Activated CD4-positive, alpha-beta memory T cell treated with anti-CD3 and anti-CD28 coated beads, Interleukin-2, amount 10 ng/mL, durations not matched to agents 7 days and 5 days (primary cell): ENCODE data around the gene NAPB. TPM values are rescaled to one million over a fixed set of nuclear protein-coding genes. Genes with fewer than 3 reads are reported as not detected.

Experiments
- CTCF ChIA-PET: fragments of 350-600 bp; sonication (Branson Sonifier 250); formaldehyde crosslinking; loops from one replicate; lab custom pipeline; 2021; ENCODE audit warnings: antibody characterized with exemption, inconsistent platforms; lab: Charles Lee
- POLR2A ChIA-PET: fragments of 350-600 bp; sonication (Branson Sonifier 250); formaldehyde crosslinking; loops from one replicate; lab custom pipeline; 2021; ENCODE audit warnings: antibody characterized with exemption; lab: Charles Lee
- DNase-seq: peaks from one replicate; pipeline ENCODE4 v3.0.0-alpha.2; 2020
- H3K27ac Mint-ChIP-seq: one replicate; pipeline ENCODE4 v1.8.0; 2021; ENCODE audit warnings: mild to moderate bottlenecking, mixed read lengths
- H3K27me3 Mint-ChIP-seq: one replicate; pipeline ENCODE4 v1.8.0; 2021; ENCODE audit warnings: mixed read lengths
- H3K36me3 Mint-ChIP-seq: one replicate; pipeline ENCODE4 v1.8.0; 2021; ENCODE audit warnings: low read depth, mixed read lengths
- H3K4me1 Mint-ChIP-seq: one replicate; pipeline ENCODE4 v1.8.0; 2021; ENCODE audit warnings: mixed read lengths
- H3K4me3 Mint-ChIP-seq: one replicate; pipeline ENCODE4 v1.8.0; 2021; ENCODE audit warnings: mild to moderate bottlenecking, mixed read lengths
- H3K9me3 Mint-ChIP-seq: one replicate; pipeline ENCODE4 v1.8.0; 2021; ENCODE audit warnings: mixed read lengths
- total RNA-seq, 2 experiments: library from RNA; stranded (reverse); gene quantifications; one replicate each; pipeline ENCODE4 v1.2.3, GENCODE V29; 2021

NAPB gene
- total RNA-seq, 2 experiments from 2014 or later: 16.0 TPM

DNA sequence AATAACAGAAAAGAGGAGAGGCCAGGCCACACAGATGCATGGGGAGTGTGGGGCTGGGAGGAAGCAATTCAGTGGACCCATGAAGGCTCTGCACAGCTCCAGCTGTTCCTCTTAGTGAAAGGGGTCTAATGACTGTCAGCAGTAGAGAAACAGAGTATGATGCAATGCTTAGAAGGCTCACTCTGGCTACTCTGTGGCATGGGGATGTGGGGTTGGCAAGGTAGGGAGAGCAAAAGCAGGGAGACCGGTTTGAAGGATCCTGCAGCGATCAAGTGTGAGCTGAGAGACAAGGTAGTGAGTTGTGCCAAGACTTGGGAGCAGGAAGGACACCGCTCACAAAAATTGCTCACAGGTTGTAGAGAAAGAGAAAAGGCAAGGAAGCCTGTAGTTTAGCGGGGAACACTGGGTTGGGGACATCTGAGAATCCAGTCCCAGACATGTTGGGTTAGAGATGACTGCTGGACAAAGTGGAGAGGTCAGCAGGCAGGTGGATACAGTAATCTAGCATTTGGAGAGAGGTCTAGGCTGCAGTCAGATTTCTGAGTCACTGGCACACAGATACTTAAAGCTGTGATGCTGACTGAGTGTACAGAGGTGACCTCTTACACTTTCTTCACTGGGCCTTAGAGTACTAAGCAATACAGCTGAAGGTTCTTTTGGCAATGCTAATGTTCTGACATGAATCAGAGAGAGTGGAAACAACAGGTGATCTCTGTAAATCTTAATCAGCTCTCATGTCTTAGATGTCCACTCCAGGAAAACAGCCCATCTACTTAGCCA lies 27.1 kb downstream of the NAPB start:
- CTCF ChIA-PET: no interaction called here
- Mint-ChIP-seq H3K27ac (peak overlapping the region; percentile 23), H3K36me3 (peaks cover 59% of the 10 kb centered on the region), H3K27me3 (no peaks in the 10 kb centered on the region), H3K4me3 (no peak overlapping the region), H3K4me1 (peaks cover 20% of the 10 kb centered on the region), H3K9me3 (no peaks in the 10 kb centered on the region)
- POLR2A ChIA-PET: interaction anchor here (0.9 kb wide), 1 partner anchor 25 kb away, joined by 4 read pairs; no protein-coding TSS in a partner anchor
- no peak for DNase-seq

GRCh38 chr20:23391707-23392310 lies 29.5 kb downstream of the NAPB start:
- Mint-ChIP-seq H3K27me3 (no peaks in the 10 kb centered on the region), H3K4me1 (peaks cover 1% of the 10 kb centered on the region), H3K4me3 (no peak overlapping the region), H3K36me3 (peaks cover 65% of the 10 kb centered on the region), H3K9me3 (no peaks in the 10 kb centered on the region), H3K27ac (no peak overlapping the region)
- CTCF ChIA-PET: interaction anchor here (1.1 kb wide), 1 partner anchor 30 kb away, joined by 4 read pairs; the partner anchor contains the start of gene NAPB
- POLR2A ChIA-PET: interaction anchor here (1.1 to 1.2 kb wide), 2 partner anchors 30 to 41 kb away, joined by 3 read pairs; partner anchors contain the start of genes NAPB and NXT1
- no peak for DNase-seq

- peak overlapping the region; percentile 1 for H3K27ac Mint-ChIP-seq
- no peak overlapping the region for H3K4me3 Mint-ChIP-seq
- no peaks in the 10 kb centered on the region for H3K4me1 Mint-ChIP-seq
- POLR2A ChIA-PET: interaction anchor here (1.0 to 1.4 kb wide), 3 partner anchors 9 to 40 kb away, joined by 3 to 4 read pairs (median 3); partner anchors contain the start of gene NXT1
- DNase-seq: no peak
- no peaks in the 10 kb centered on the region for H3K9me3 Mint-ChIP-seq
- CTCF ChIA-PET: no interaction called here
- H3K27me3 Mint-ChIP-seq: no peaks in the 10 kb centered on the region
- peaks cover 72% of the 10 kb centered on the region for H3K36me3 Mint-ChIP-seq
These were observed 31.1 kb downstream of the NAPB start for GRCh38 chr20:23390091-23390774.

DNA sequence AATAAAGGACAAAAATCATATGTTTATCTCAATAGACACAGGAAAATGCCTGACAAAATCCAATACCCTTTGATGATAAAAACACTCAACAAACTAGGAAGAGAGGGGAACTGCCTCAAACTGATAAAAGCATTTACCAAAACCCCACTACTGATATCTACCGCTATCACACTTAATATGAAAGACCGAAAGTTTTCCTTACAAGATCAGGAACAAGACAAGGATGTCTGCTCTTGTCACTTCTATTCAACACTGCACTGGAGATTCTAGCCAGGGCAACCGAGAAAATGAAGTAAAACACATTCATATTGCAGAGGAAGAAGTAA lies 34.2 kb downstream of the NAPB start:
- CTCF ChIA-PET: no interaction called here
- no peaks in the 10 kb centered on the region for H3K9me3 Mint-ChIP-seq
- H3K27me3 Mint-ChIP-seq: no peaks in the 10 kb centered on the region
- peaks cover 3% of the 10 kb centered on the region for H3K4me1 Mint-ChIP-seq
- POLR2A ChIA-PET: no interaction called here
- H3K27ac Mint-ChIP-seq: no peak overlapping the region
- peaks cover 74% of the 10 kb centered on the region for H3K36me3 Mint-ChIP-seq
- no peak for DNase-seq
- H3K4me3 Mint-ChIP-seq: no peak overlapping the region

DNA sequence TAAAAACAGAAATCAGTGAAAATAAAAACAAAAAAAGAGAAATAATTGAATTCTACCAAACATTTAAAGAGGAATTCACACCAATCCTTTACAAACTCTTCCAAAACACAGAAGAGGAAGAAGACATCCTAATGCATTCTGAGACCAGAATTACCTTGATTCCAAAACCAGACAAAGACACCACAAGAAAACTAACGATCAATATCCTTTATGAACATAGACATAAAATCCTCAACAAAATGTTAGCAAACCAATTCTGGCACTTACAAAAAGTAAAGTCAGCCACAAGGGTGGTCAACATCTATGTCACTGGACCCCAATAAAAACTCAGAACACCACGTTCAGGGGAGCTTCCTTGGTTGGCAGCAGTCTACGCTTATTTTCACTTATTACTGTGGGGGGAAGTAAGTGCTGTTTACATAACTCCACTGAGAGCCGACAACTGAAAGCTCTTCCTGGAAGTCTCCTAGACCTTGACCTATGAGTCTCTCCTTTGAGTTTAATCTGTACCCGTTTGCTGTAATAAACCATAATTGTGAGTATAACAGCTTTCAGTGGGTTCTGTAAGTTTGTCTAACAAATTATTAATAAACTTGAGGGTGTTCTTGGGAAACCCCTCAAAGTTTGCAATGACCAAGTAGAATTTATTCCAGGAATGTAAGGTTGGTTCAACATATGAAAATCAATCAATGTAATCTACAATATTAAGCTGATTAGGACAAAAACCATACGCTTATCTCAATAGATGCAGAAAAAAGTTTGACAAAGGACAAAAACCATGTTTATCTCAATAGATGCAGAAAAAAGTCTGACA lies 34.8 kb downstream of the NAPB start:
- H3K9me3 Mint-ChIP-seq: no peaks in the 10 kb centered on the region
- no peak overlapping the region for H3K4me3 Mint-ChIP-seq
- H3K4me1 Mint-ChIP-seq: peaks cover 6% of the 10 kb centered on the region
- H3K27me3 Mint-ChIP-seq: no peaks in the 10 kb centered on the region
- ChIA-PET CTCF (no interaction called here), POLR2A (no interaction called here)
- H3K27ac Mint-ChIP-seq: no peak overlapping the region
- no peak for DNase-seq
- peaks cover 73% of the 10 kb centered on the region for H3K36me3 Mint-ChIP-seq

- DNase-seq: no peak
- H3K4me1 Mint-ChIP-seq: peaks cover 6% of the 10 kb centered on the region
- H3K4me3 Mint-ChIP-seq: no peak overlapping the region
- POLR2A ChIA-PET: interaction anchor here (0.8 to 1.0 kb wide), 2 partner anchors 8 to 18 kb away, joined by 3 read pairs; no protein-coding TSS in a partner anchor
- no peaks in the 10 kb centered on the region for H3K9me3 Mint-ChIP-seq
- peaks cover 71% of the 10 kb centered on the region for H3K36me3 Mint-ChIP-seq
- no peaks in the 10 kb centered on the region for H3K27me3 Mint-ChIP-seq
- CTCF ChIA-PET: interaction anchor here (0.7 kb wide), 2 partner anchors 61 to 219 kb away, joined by 3 read pairs; no protein-coding TSS in a partner anchor
- H3K27ac Mint-ChIP-seq: no peak overlapping the region
These were observed 39.4 kb downstream of the NAPB start for GRCh38 chr20:23381876-23382275.

GRCh38 chr20:23379772-23380171 lies 41.5 kb downstream of the NAPB start:
- Mint-ChIP-seq H3K9me3 (peaks cover 2% of the 10 kb centered on the region), H3K36me3 (peaks cover 73% of the 10 kb centered on the region), H3K27me3 (no peaks in the 10 kb centered on the region), H3K27ac (no peak overlapping the region), H3K4me3 (no peak overlapping the region), H3K4me1 (peaks cover 12% of the 10 kb centered on the region)
- ChIA-PET CTCF (no interaction called here), POLR2A (no interaction called here)
- no peak for DNase-seq

DNA sequence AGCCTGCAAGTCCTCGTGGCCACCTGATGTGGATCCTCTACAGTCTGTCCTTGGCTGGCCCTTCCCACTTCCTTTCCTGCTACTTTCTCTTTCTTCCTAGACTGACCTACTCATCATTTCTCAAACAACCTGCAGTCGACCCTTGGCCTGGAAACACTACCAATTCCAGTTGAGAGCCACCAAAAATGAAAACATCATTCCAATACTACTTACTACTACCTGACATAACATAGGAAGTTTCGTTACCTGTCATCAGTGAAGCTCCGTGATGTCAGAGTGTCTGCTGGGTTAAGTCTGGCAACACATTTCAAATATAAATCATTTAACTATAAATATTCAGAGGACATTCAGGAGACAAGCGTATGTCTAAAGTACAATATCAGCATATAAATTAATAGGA lies 45.5 kb downstream of the NAPB start:
- no peak overlapping the region for H3K4me3 Mint-ChIP-seq
- DNase-seq: no peak
- ChIA-PET CTCF (no interaction called here), POLR2A (interaction anchor here (1.1 to 1.8 kb wide), 2 partner anchors 25 to 42 kb away, joined by 3 to 5 read pairs; partner anchors contain the start of gene NXT1)
- peaks cover 79% of the 10 kb centered on the region for H3K36me3 Mint-ChIP-seq
- peaks cover 2% of the 10 kb centered on the region for H3K9me3 Mint-ChIP-seq
- no peak overlapping the region for H3K27ac Mint-ChIP-seq
- H3K4me1 Mint-ChIP-seq: peaks cover 6% of the 10 kb centered on the region
- H3K27me3 Mint-ChIP-seq: no peaks in the 10 kb centered on the region

DNA sequence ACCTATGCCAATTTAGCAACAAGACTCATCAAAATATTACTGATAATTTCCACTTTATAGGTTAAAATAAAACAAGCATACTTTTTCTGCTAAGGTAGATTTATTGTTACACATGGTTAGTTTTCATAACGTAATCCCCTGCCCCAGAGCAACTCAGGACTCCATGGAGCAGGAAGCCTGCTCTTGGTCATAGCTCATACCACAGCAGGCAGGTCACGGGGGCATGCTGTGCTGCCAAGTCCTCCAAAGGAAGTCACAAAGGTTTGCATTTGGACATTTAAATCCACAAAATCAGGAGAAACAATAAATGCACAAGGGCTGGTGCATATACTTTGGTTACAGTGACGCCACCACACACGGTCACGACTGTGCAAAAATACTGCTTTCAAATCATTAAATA lies 46.8 kb downstream of the NAPB start:
- H3K4me3 Mint-ChIP-seq: no peak overlapping the region
- CTCF ChIA-PET: interaction anchor here (0.9 kb wide), 1 partner anchor 47 kb away, joined by 3 read pairs; the partner anchor contains the start of gene NAPB
- peaks cover 6% of the 10 kb centered on the region for H3K4me1 Mint-ChIP-seq
- POLR2A ChIA-PET: interaction anchor here (0.7 to 1.8 kb wide), 4 partner anchors 17 to 45 kb away, joined by 3 to 5 read pairs (median 4); partner anchors contain the start of gene NXT1
- H3K9me3 Mint-ChIP-seq: peaks cover 2% of the 10 kb centered on the region
- H3K27ac Mint-ChIP-seq: no peak overlapping the region
- H3K36me3 Mint-ChIP-seq: peaks cover 82% of the 10 kb centered on the region
- no peaks in the 10 kb centered on the region for H3K27me3 Mint-ChIP-seq
- DNase-seq: no peak

- H3K4me3 Mint-ChIP-seq: no peak overlapping the region
- peaks cover 23% of the 10 kb centered on the region for H3K4me1 Mint-ChIP-seq
- H3K27me3 Mint-ChIP-seq: no peaks in the 10 kb centered on the region
- peaks cover 2% of the 10 kb centered on the region for H3K9me3 Mint-ChIP-seq
- H3K27ac Mint-ChIP-seq: no peak overlapping the region
- H3K36me3 Mint-ChIP-seq: peaks cover 74% of the 10 kb centered on the region
- no peak for DNase-seq
- POLR2A ChIA-PET: no interaction called here
- CTCF ChIA-PET: no interaction called here
These were observed 49.8 kb downstream of the NAPB start for GRCh38 chr20:23371496-23371895.

DNA sequence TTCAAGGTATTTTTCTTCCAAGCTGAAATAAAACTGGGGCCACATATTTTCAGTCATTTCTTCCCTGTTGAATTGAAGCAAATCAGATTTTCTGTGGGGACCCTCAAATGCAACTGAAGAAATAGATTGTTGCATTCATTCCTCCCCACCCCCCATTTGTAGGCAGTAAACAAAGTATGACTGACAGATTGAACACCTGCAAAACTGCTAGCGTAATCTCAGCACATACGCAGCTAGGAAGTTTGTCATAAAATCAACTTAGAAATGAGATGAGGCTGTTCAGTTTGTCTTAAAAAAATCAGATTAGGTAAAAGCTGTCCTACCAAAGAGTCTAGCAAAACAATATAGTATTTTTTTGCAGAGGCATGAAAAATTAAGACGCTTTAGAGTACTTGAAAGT lies 50.4 kb downstream of the NAPB start:
- H3K36me3 Mint-ChIP-seq: peaks cover 74% of the 10 kb centered on the region
- no peak overlapping the region for H3K4me3 Mint-ChIP-seq
- H3K27ac Mint-ChIP-seq: no peak overlapping the region

DNA sequence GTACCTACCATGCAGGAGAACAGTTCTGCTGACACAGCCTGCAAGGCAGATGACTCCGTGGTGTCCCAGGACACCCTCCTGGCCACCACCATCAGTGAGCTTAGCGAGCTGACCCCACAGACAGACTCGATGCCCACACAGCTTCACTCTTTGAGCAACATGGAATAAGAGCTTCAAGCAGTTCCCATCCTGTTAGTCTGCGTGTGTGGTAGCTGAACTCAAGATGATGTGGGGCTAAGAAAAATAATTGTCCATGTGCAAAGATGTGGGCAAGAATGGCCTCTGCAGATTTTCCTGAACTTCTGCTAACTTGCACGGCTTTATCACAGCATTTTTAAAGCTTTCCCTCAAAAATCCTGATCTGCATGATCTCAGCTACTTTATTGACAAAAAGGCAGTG lies 51.0 kb downstream of the NAPB start:
- Mint-ChIP-seq H3K4me3 (no peak overlapping the region), H3K36me3 (peaks cover 70% of the 10 kb centered on the region), H3K9me3 (no peaks in the 10 kb centered on the region), H3K27me3 (no peaks in the 10 kb centered on the region), H3K4me1 (peaks cover 24% of the 10 kb centered on the region), H3K27ac (no peak overlapping the region)
- ChIA-PET POLR2A (interaction anchor here (1.0 kb wide), 2 partner anchors 9 to 20 kb away, joined by 3 read pairs; partner anchors contain the start of genes GZF1 and NXT1), CTCF (interaction anchor here (0.9 kb wide), 1 partner anchor 21 kb away, joined by 3 read pairs; no protein-coding TSS in a partner anchor)
- no peak for DNase-seq

More for the DNA sequence above, 50.4 kb downstream of the NAPB start:
- Mint-ChIP-seq H3K4me1 (peaks cover 28% of the 10 kb centered on the region), H3K27me3 (no peaks in the 10 kb centered on the region), H3K9me3 (peaks cover 2% of the 10 kb centered on the region)
- CTCF ChIA-PET: interaction anchor here (0.9 kb wide), 1 partner anchor 21 kb away, joined by 3 read pairs; no protein-coding TSS in a partner anchor
- POLR2A ChIA-PET: interaction anchor here (1.0 kb wide), 1 partner anchor 10 kb away, joined by 3 read pairs; the partner anchor contains the start of gene GZF1
- DNase-seq: no peak
